GM18505 (cell line): ENCODE results near the gene PDIK1L.

Source experiments
- ATAC-seq: cut with Tn5 transposase; IDR thresholded peaks from one replicate; pipeline ENCODE4 v1.9.1; 2021; ENCODE audit not compliant: unreplicated experiment
- POLR2A ChIP-seq: IDR thresholded peaks from 4 replicates; pipeline ENCODE4 v1.6.1; 2011; ENCODE audit warnings: borderline replicate concordance; ENCODE audit not compliant: insufficient read depth, insufficient read length; ENCODE audit errors: extremely low read depth

Gene PDIK1L

GRCh38 chr1:26111530-26112406, at the start of gene PDIK1L:
PDIK1L (plus strand) TSS chr1:26111824; CDS start chr1:26114309, 2,485 bp downstream.
- peak; percentile 61 for TF ChIP-seq POLR2A
- peak; percentile 74 for ATAC-seq

GRCh38 chr1:26064553-26064952, 47.1 kb upstream of the PDIK1L start:
- no peak for ATAC-seq
- no peak for TF ChIP-seq POLR2A

GRCh38 chr1:26066160-26066559, 45.5 kb upstream of the PDIK1L start:
- no peak for TF ChIP-seq POLR2A
- no peak for ATAC-seq

GRCh38 chr1:26066857-26067256, 44.8 kb upstream of the PDIK1L start:
- no peak for ATAC-seq
- no peak for TF ChIP-seq POLR2A

GRCh38 chr1:26067432-26067911, 44.2 kb upstream of the PDIK1L start, which contains the start of gene TRIM63:
TRIM63 (minus strand) TSS chr1:26067630; CDS start chr1:26067494, 136 bp downstream.
- no peak for TF ChIP-seq POLR2A
- no peak for ATAC-seq

GRCh38 chr1:26069941-26070295, 41.7 kb upstream of the PDIK1L start:
- no peak for ATAC-seq

GRCh38 chr1:26070296-26070962, 41.2 kb upstream of the PDIK1L start:
- ATAC-seq = no peak
- TF ChIP-seq POLR2A = no peak

More at GRCh38 chr1:26069941-26070295, 41.7 kb upstream of the PDIK1L start:
- no peak for TF ChIP-seq POLR2A

GRCh38 chr1:26070963-26071342, 40.7 kb upstream of the PDIK1L start:
- TF ChIP-seq POLR2A = no peak
- no peak for ATAC-seq

- no peak for ATAC-seq
- no peak for TF ChIP-seq POLR2A
Measured at GRCh38 chr1:26072305-26072704, 39.3 kb upstream of the PDIK1L start.

- no peak for ATAC-seq
- no peak for TF ChIP-seq POLR2A
Measured at GRCh38 chr1:26075421-26076144, 36.0 kb upstream of the PDIK1L start.

GRCh38 chr1:26077524-26077923, 34.1 kb upstream of the PDIK1L start:
- ATAC-seq = no peak
- TF ChIP-seq POLR2A = no peak

GRCh38 chr1:26078286-26079177, 33.1 kb upstream of the PDIK1L start:
- TF ChIP-seq POLR2A = no peak
- ATAC-seq = no peak

GRCh38 chr1:26079178-26079563, 32.5 kb upstream of the PDIK1L start:
- TF ChIP-seq POLR2A = no peak
- no peak for ATAC-seq
